CD14-positive monocyte (primary cell): ENCODE results near the gene MATK. TPM values are rescaled to one million over a fixed set of nuclear protein-coding genes. Genes with fewer than 3 reads are reported as not detected.
A peak's percentile ranks its signal among the peaks of the same experiment; 100 is the strongest.

Experiments
- DNase-seq, 3 donors: peaks; one replicate each; pipeline ENCODE4 v3.0.0-alpha.2; 2011 to 2022
- H2AFZ ChIP-seq: 2 replicates; pipeline ENCODE4 v1.6.0; 2012; ENCODE audit warnings: mild to moderate bottlenecking, low read depth, low read length, inconsistent platforms; ENCODE audit not compliant: insufficient read depth, poor library complexity, severe bottlenecking
- H3K27ac ChIP-seq, 2 donors: 1 replicate in 1 of 2; 2 replicates in 1 of 2; pipeline ENCODE4 v1.5.1; 2012 to 2013; ENCODE audit warnings: low read length in 2 of 2, control low read depth in 1 of 2, inconsistent platforms in 1 of 2, low read depth in 1 of 2, mild to moderate bottlenecking in 1 of 2
- H3K27me3 ChIP-seq, 2 donors: one replicate each; pipeline versions ENCODE4 v1.6.0 to v1.6.1; 2011 to 2013; ENCODE audit warnings: low read length in 2 of 2; ENCODE audit not compliant: control insufficient read depth in 2 of 2, insufficient read depth in 2 of 2
- H3K36me3 ChIP-seq, 2 donors: replicated peaks in 1 of 2; 1 replicate in 1 of 2; 2 replicates in 1 of 2; pipeline versions ENCODE4 v1.5.1 to v1.6.1; 2012 to 2013; ENCODE audit warnings: low read length in 2 of 2, control low read depth in 1 of 2, inconsistent platforms in 1 of 2, mild to moderate bottlenecking in 1 of 2; ENCODE audit not compliant: insufficient read depth in 2 of 2, control insufficient read depth in 1 of 2
- H3K4me1 ChIP-seq, 2 donors: 1 replicate in 1 of 2; 2 replicates in 1 of 2; pipeline versions ENCODE4 v1.5.1 to v1.6.1; 2012 to 2013; ENCODE audit warnings: low read length in 2 of 2, control low read depth in 1 of 2, inconsistent platforms in 1 of 2, mild to moderate bottlenecking in 1 of 2, moderate library complexity in 1 of 2; ENCODE audit not compliant: insufficient read depth in 2 of 2, control insufficient read depth in 1 of 2
- H3K4me2 ChIP-seq: replicated peaks from 2 replicates; pipeline ENCODE3; 2012; ENCODE audit warnings: low read length, moderate library complexity, mild to moderate bottlenecking; ENCODE audit not compliant: poor library complexity, severe bottlenecking; ENCODE audit errors: extremely low read depth
- H3K4me3 ChIP-seq, 3 experiments: fragments of 200-600 bp in 1 of 3; sonication (generic) in 1 of 3; replicated peaks in 1 of 3; 1 replicate in 2 of 3; 2 replicates in 1 of 3; pipeline ENCODE4 v1.5.1; 2011 to 2013; ENCODE audit warnings: low read length in 3 of 3, mild to moderate bottlenecking in 3 of 3, control low read depth in 2 of 3, low read depth in 2 of 3, inconsistent platforms in 1 of 3, moderate library complexity in 1 of 3
- H3K79me2 ChIP-seq: 2 replicates; pipeline ENCODE4 v1.6.0; 2012; ENCODE audit warnings: mild to moderate bottlenecking, control low read depth, inconsistent platforms, low read length, moderate library complexity; ENCODE audit not compliant: insufficient read depth
- H3K9ac ChIP-seq: 2 replicates; pipeline ENCODE4 v1.6.0; 2017; ENCODE audit warnings: low read length, mild to moderate bottlenecking; ENCODE audit not compliant: insufficient read depth, poor library complexity, severe bottlenecking
- H3K9me3 ChIP-seq, 2 donors: replicated peaks in 1 of 2; 1 replicate in 1 of 2; 2 replicates in 1 of 2; pipeline versions ENCODE4 v1.5.1 to v1.6.1; 2012 to 2013; ENCODE audit warnings: low read length in 2 of 2, control low read depth in 1 of 2; ENCODE audit not compliant: control insufficient read depth in 1 of 2, insufficient read depth in 1 of 2
- H4K20me1 ChIP-seq: 2 replicates; pipeline ENCODE4 v1.6.0; 2012; ENCODE audit warnings: mild to moderate bottlenecking, low read length, control low read depth, moderate library complexity; ENCODE audit not compliant: insufficient read depth
- H3K27ac Mint-ChIP-seq, 7 donors: one replicate each; pipeline ENCODE4 v1.8.0; 2020; ENCODE audit warnings: mild to moderate bottlenecking in 7 of 7, mixed read lengths in 7 of 7, moderate library complexity in 6 of 7, inconsistent platforms in 2 of 7
- H3K27me3 Mint-ChIP-seq, 3 donors: one replicate each; pipeline ENCODE4 v1.8.0; 2021 to 2022; ENCODE audit warnings: low read depth in 3 of 3, mild to moderate bottlenecking in 3 of 3, mixed read lengths in 3 of 3, moderate library complexity in 3 of 3, inconsistent platforms in 1 of 3
- H3K36me3 Mint-ChIP-seq, 2 donors: one replicate each; pipeline ENCODE4 v1.8.0; 2020; ENCODE audit warnings: mixed read lengths in 2 of 2, inconsistent platforms in 1 of 2, mild to moderate bottlenecking in 1 of 2
- H3K4me1 Mint-ChIP-seq: one replicate; pipeline ENCODE4 v1.8.0; 2020; ENCODE audit warnings: mild to moderate bottlenecking, mixed read lengths
- H3K4me3 Mint-ChIP-seq, 2 donors: one replicate each; pipeline ENCODE4 v1.8.0; 2020; ENCODE audit warnings: mild to moderate bottlenecking in 2 of 2, mixed read lengths in 2 of 2, moderate library complexity in 1 of 2
- H3K9me3 Mint-ChIP-seq, 7 donors: one replicate each; pipeline ENCODE4 v1.8.0; 2020 to 2022; ENCODE audit warnings: mixed read lengths in 7 of 7, mild to moderate bottlenecking in 6 of 7, moderate library complexity in 6 of 7, inconsistent platforms in 2 of 7
- CTCF ChIP-seq: fragments of 200-600 bp; IDR thresholded peaks from one replicate; pipeline ENCODE4 v1.8.0; 2022; ENCODE audit warnings: antibody characterized with exemption, mild to moderate bottlenecking
- WGBS: methylation state at CpG from one replicate; pipeline ENCODE4 v1.1.5; 2013; ENCODE audit warnings: missing lambda C conversion rate; ENCODE audit not compliant: insufficient coverage; 5-methylcytosine and 5-hydroxymethylcytosine counted together
- intact Hi-C, 2 donors: fragments of 100-400 bp; cut with micrococcal nuclease; formaldehyde crosslinking; loops; one replicate each; pipeline versions ENCODE4 v1.15.0 to v1.15.1; 2023
- polyA plus RNA-seq, 3 donors: library from polyadenylated mRNA; depleted of rRNA in 1 of 3; unstranded in 2 of 3; stranded (reverse) in 1 of 3; fragments of 300-500 nt in 2 of 3; fragments of >200 nt in 1 of 3; fragmentation: Illumina TruSeq in 2 of 3; gene quantifications; 1 replicate in 2 of 3; 2 replicates in 1 of 3; pipeline ENCODE4 v1.2.3, GENCODE V29; 2012 to 2021

MATK gene
- polyA plus RNA-seq, 3 donors = 0.20 to 0.44 (median 0.35) TPM

DNA sequence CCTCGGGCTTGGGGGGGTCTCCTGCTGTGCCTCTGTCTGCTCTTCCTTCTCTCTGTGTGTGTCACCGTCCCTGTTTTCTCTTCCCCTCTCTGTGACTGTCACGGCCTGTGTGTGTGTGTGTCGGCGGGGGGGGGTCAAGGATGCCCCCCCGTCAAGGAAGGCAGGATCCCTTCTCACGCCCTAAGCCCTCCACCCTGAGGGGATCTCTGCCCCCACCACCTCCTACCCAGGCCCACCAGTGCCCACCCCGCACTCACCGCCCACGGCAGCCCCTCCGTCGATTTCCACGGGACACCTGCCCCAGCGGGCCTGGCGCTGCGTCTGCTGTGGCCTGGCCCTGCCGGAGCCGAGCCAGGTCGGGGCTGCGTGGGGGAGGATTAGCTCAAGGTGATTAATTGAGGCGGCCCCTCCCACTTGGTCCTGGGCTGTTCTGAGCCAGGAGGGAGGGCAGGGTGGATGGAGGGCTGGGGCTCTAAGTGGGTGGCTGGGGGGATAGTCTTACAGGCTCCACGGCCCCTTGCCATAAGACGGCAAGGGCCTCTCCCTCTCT, 14.2 kb downstream of the MATK start, which contains the start of gene RAX2:
Gene RAX2 (minus strand): TSS at position 323 of the 550 bp plus-strand sequence. CDS start 486 bp downstream, outside the sequence.
- H3K27ac Mint-ChIP-seq = peak within 1 kb of the TSS in 1 of 7 donors; percentile 17
- H3K9ac ChIP-seq = no peak within 1 kb of the TSS
- no peak for TF ChIP-seq CTCF
- no peak within 1 kb of the TSS for H3K4me3 ChIP-seq
- H3K27me3 Mint-ChIP-seq = peaks cover 0 to 12% (median 1%) of the 10 kb centered on the region in 3 donors
- H3K9me3 Mint-ChIP-seq = peaks cover 0 to 3% (median 1%) of the 10 kb centered on the region in 7 donors
- H3K4me2 ChIP-seq = no peak within 1 kb of the TSS
- H3K4me1 ChIP-seq = no peaks in the 10 kb centered on the region
- no peak for DNase-seq
- intact Hi-C loops = no loop called here
- H3K27ac ChIP-seq = no peak within 1 kb of the TSS
- H4K20me1 ChIP-seq = peaks cover 10% of the 10 kb centered on the region
- no peaks in the 10 kb centered on the region for H3K79me2 ChIP-seq
- H3K27me3 ChIP-seq = no peaks in the 10 kb centered on the region
- no peak within 1 kb of the TSS for H3K4me3 Mint-ChIP-seq
- peaks cover 28 to 30% of the 10 kb centered on the region in 2 donors for H3K36me3 ChIP-seq
- no peak within 1 kb of the TSS for H2AFZ ChIP-seq
- no peaks in the 10 kb centered on the region for H3K9me3 ChIP-seq
- H3K4me1 Mint-ChIP-seq = no peaks in the 10 kb centered on the region
- 73% methylated on average over 17 of the region's 23 CpGs for WGBS
- peaks cover 11 to 31% of the 10 kb centered on the region in 2 donors for H3K36me3 Mint-ChIP-seq

DNA sequence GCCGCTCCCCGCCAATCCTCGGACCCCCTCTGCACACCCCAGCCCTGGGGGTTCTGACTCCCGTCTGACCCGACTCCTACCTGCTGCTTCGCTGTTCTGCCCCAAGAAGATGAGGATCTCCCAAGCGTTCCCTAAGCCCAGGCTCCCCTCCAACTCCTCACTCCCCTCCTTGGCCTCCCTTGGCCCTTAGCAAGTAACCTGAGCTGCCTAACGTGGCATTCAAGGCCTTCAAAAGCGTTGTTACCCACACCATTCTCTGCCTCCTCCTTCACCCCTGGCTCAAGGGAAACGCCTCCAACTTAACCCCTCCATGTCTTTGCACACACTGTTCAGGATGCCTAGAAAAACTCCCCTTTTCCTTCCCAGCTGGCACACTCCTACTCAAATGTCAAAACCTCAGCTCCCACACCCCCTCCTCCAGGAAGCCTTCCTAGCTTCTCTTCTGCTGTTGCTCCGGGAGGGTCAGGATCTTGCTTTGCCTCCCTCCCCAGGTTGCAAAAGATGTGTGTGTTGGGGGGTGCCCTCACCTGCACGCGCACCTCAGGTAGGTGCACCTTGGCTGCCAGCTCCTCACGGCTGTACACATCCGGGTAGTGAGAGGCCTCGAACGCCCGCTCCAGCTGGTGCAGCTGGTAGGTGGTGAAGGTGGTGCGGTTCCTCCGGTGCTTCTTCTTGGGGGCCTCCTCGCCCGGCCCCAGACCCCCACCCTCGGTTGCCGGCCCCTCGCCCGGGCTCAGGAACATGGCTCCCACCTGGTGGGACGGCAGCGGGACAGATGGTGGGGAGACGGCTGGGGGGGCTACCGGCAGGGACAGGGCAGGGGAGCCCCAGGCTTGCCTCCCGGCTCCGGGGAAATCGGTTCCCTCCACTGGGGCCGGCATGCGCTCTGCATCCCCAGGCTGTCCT, 14.9 kb downstream of the MATK start:
- Histone ChIP-seq H3K79me2 (no peaks in the 10 kb centered on the region), H3K27ac (no peak overlapping the region), H3K9me3 (no peaks in the 10 kb centered on the region), H3K27me3 (no peaks in the 10 kb centered on the region), H4K20me1 (peaks cover 13% of the 10 kb centered on the region), H3K4me3 (no peak overlapping the region), H2AFZ (no peak overlapping the region), H3K36me3 (peaks cover 35 to 38% of the 10 kb centered on the region in 2 donors), H3K4me2 (no peak overlapping the region), H3K4me1 (no peaks in the 10 kb centered on the region), H3K9ac (no peak overlapping the region)
- intact Hi-C loops = no loop called here
- TF ChIP-seq CTCF = no peak
- Mint-ChIP-seq H3K27ac (no peak overlapping the region), H3K27me3 (peaks cover 0 to 10% (median 0%) of the 10 kb centered on the region in 3 donors), H3K9me3 (peaks cover 0 to 3% (median 1%) of the 10 kb centered on the region in 7 donors), H3K4me1 (no peaks in the 10 kb centered on the region), H3K36me3 (peaks cover 17 to 38% of the 10 kb centered on the region in 2 donors), H3K4me3 (no peak overlapping the region)
- 92% methylated on average over 27 of the region's 35 CpGs for WGBS
- no peak for DNase-seq
